Coronary artery (tissue), 2 donors: ENCODE data around the gene TNFRSF9.

Experiments
- DNase-seq: peaks from one replicate; pipeline ENCODE4 v3.0.0-alpha.2; 2017; ENCODE audit warnings: low spot score
- H3K27ac ChIP-seq, 2 donors: fragments of 200-600 bp; sonication (generic); one replicate each; pipeline ENCODE4 v1.5.1; 2016 to 2019
- H3K4me3 ChIP-seq: fragments of 200-600 bp; sonication (generic); 2 replicates; pipeline ENCODE4 v1.5.1; 2016; ENCODE audit warnings: mild to moderate bottlenecking, moderate library complexity
- TF ChIP-seq, protein P1 (sequence below): fragments of 200-600 bp; sonication (generic); IDR thresholded peaks from one replicate; pipeline ENCODE4 v1.5.1; 2019; ENCODE audit warnings: antibody characterized with exemption

Gene TNFRSF9

DNA sequence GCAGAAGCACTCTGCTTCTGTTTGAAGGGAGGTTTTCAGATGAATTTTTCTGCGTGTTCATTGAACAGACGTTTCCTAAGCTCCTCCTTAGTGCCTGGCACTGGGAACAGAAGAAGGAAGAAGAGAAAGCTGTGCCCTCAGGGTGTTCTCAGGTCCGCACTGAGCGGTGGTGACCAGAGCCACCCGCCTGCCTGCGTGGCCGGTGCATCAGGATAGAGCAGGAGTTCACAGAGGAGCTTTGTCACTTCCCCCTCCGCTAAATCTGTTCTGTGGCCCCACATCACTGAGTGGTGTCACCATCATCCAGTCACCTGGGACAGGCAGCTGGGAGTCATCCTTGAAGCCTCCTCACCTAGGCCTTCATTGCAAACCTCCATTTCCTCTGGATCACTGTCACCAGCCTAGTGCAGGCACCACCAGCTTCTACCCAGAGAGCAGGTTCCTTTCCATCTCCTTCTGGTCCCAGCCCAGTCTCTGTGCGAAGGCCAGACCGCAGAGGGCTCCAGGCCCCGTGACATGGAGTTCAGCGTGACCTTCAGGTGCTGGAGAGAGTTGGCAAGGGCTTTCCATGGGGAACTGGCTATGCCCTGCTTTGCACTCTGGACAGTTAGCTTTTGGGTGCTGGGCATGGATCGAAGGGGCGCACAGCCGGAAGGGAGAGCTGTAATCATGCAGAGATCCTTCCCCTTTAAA, 42.6 kb upstream of the TNFRSF9 start:
- DNase-seq = no peak
- TF ChIP-seq, protein P1, sequence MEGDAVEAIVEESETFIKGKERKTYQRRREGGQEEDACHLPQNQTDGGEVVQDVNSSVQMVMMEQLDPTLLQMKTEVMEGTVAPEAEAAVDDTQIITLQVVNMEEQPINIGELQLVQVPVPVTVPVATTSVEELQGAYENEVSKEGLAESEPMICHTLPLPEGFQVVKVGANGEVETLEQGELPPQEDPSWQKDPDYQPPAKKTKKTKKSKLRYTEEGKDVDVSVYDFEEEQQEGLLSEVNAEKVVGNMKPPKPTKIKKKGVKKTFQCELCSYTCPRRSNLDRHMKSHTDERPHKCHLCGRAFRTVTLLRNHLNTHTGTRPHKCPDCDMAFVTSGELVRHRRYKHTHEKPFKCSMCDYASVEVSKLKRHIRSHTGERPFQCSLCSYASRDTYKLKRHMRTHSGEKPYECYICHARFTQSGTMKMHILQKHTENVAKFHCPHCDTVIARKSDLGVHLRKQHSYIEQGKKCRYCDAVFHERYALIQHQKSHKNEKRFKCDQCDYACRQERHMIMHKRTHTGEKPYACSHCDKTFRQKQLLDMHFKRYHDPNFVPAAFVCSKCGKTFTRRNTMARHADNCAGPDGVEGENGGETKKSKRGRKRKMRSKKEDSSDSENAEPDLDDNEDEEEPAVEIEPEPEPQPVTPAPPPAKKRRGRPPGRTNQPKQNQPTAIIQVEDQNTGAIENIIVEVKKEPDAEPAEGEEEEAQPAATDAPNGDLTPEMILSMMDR = no peak
- Histone ChIP-seq H3K27ac (no peak overlapping the region), H3K4me3 (no peak overlapping the region)

DNA sequence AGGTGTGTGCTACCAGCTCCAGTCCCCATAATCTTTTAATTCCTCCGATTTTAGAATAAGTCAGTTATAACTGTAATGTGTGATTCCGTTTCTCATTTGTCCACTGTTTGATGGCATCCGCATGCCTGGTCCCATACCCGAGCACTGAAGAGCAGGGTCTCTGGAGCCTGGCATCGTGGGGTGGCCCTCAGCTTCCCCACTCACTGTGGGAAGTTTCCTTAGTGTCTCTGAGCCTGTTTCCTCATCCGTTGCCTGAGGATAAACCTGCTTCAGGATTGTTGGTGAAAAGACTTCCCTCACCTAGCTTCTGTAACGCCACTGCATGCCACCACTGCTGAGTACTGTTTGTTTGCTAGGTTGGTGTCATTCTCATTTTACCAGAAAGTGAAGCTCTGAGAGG, 40.3 kb upstream of the TNFRSF9 start:
- Histone ChIP-seq H3K4me3 (no peak overlapping the region), H3K27ac (no peak overlapping the region)
- no peak for DNase-seq
- TF ChIP-seq, protein P1 = no peak

DNA sequence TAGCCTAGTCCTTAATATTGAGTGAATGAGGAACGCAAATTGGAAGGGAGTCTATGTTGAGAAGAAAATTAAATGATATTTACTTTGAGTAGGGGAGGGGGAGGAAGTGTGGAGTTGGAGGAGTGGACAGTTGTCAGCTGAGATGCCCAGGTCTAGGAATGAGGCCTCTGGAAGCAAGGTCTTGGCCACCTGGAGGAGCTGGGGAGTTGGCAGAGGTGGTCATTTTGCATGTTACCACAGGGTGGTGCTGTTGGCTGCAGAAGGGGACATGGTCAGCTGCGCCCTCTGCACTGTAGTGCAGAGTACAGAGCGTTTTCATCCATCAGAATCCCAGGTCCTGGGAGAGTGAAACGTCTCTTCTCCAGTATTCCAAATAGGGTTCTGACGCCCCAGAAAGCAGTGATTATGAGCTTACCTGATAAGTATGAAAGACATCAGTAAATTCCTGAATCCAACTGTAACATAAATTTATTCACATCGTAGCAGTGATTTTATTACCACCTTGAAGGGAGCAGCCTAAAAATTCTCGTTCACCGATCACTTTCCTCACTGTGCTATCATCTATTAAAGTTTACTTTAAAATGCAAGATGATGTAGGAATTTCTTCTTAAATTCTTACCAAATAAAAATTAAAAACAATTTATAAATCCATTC, 34.7 kb upstream of the TNFRSF9 start:
- H3K27ac ChIP-seq = no peak overlapping the region
- peak; percentile 81 for DNase-seq
- H3K4me3 ChIP-seq = no peak overlapping the region
- TF ChIP-seq, protein P1 = peak; percentile 71

DNA sequence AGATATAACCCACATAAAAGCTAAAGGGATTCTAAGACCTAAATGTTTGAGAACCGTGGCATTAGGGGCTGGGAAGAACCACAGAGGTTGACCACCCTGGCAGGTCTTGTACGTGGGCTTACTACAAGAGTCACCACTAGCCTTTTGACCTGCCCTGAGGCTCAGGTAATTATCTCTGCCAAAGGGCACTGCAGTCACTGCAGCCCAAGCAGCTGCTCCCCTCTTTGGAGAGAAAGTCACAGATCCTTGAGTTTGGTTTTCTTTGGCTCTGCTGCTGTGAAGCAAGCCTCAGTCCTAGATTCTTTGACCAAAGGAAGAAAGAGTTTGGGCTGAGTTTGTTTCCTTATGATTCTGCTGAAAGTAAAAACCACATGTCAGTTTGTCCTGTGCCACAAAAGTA, 32.4 kb upstream of the TNFRSF9 start:
- TF ChIP-seq, protein P1 = no peak
- H3K4me3 ChIP-seq = no peak overlapping the region
- DNase-seq = no peak
- H3K27ac ChIP-seq = no peak overlapping the region

DNA sequence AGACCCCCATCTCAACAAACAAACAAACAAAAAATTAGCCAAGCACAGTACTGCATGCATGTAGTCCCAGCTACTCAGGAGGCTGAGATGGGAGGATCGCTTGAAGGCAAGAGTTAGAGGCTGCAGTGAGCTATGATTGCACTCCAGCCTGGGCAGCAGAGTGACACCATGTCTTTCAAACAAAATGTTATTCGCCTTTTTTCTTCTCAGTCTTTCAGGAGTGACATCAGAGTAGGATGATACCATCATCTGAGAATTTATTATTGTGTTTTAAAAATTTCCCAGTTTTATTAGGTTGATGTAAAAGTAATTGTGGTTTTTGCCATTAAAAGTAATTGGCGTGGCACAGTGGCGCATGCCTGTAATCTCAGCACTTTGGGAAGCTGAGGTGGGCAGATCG, 31.6 kb upstream of the TNFRSF9 start:
- no peak overlapping the region for H3K27ac ChIP-seq
- DNase-seq = no peak
- TF ChIP-seq, protein P1 = no peak
- no peak overlapping the region for H3K4me3 ChIP-seq

DNA sequence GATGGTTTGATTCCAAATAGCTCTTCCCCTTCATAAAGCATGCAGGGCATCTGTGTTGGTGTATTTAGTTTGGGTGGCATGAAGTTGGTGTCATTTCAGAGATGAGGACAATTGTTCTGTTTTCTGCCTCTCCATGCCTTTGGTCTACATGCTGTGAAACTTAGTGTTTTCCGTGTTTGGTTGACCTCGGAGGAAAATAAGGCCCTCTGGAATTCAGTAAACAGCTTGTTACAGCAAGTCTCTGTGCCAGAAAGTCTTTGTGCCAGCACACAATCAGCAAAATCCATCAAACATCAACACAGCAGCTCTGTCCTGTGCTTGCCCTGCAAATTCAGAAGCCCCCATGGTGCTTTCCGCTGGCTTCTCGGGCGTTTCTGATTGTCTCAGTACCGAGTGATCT, 30.4 kb upstream of the TNFRSF9 start:
- Histone ChIP-seq H3K4me3 (no peak overlapping the region), H3K27ac (no peak overlapping the region)
- TF ChIP-seq, protein P1 = no peak
- DNase-seq = no peak

DNA sequence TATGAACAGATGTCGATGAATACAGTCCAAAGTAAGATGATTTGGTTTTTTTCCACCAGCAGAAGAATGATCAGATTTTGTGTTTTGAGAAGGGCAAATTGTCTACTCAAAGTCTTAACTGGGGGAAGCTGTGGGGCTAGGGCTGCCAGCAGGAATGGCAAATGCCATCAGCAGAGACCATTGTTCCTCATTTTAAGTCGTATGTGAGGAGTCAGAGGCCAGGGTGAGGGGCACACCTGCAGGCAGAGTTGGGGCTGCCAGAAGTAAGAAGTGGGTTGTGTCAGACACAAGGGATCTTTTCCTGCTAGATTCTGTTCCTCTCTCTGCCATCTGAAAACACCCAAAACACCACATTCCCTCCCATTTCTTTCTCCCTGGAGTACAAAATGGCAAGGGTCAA, 29.6 kb upstream of the TNFRSF9 start:
- H3K4me3 ChIP-seq = no peak overlapping the region
- DNase-seq = no peak
- TF ChIP-seq, protein P1 = no peak
- H3K27ac ChIP-seq = no peak overlapping the region
